PC-9 (cell line): ENCODE measurements around the gene GAS1. TPM values are rescaled to one million over a fixed set of nuclear protein-coding genes. Genes with fewer than 3 reads are reported as not detected.

Experiments
- BruUV-seq: library from RNA; stranded (reverse); fragments of 400-500 nt; replicated peaks from 2 replicates; lab custom pipeline; 2021; lab: Mats Ljungman, UMichigan
- CTCF ChIA-PET: fragments of 300-600 bp; sonication (Branson Sonifier 250); formaldehyde crosslinking; loops from one replicate; lab custom pipeline; 2022; ENCODE audit warnings: antibody characterized with exemption; lab: Charles Lee
- POLR2A ChIA-PET: fragments of 300-600 bp; sonication (Branson Sonifier 250); formaldehyde crosslinking; loops from one replicate; lab custom pipeline; 2022; ENCODE audit warnings: antibody characterized with exemption; ENCODE audit not compliant: unreplicated experiment; lab: Charles Lee
- DNase-seq, 2 experiments: peaks; one replicate each; pipeline versions ENCODE4 v3.0.0 to v3.0.0-alpha.2; 2015 to 2022; ENCODE audit warnings: mixed read lengths in 1 of 2
- H2AFZ ChIP-seq: fragments of 200-600 bp; sonication (generic); 2 replicates; pipeline ENCODE4 v1.8.1; 2017; ENCODE audit warnings: antibody characterized with exemption
- H3F3A ChIP-seq: fragments of 200-600 bp; sonication (generic); 2 replicates; pipeline ENCODE4 v1.8.1; 2017; ENCODE audit warnings: antibody characterized with exemption, mild to moderate bottlenecking, low read depth; ENCODE audit not compliant: insufficient read depth
- H3K27ac ChIP-seq: fragments of 200-600 bp; sonication (generic); 2 replicates; pipeline ENCODE4 v1.6.1; 2016; ENCODE audit warnings: mixed run types
- H3K27me3 ChIP-seq: fragments of 200-600 bp; sonication (generic); 2 replicates; pipeline ENCODE4 v1.6.1; 2016; ENCODE audit warnings: low read depth, mixed run types; ENCODE audit not compliant: insufficient read depth
- H3K36me3 ChIP-seq: fragments of 200-600 bp; sonication (generic); 2 replicates; pipeline ENCODE4 v1.6.1; 2016; ENCODE audit warnings: low read depth, mixed run types
- H3K4me1 ChIP-seq: fragments of 200-600 bp; sonication (generic); replicated peaks from 2 replicates; pipeline ENCODE4 v1.6.1; 2016; ENCODE audit warnings: mixed run types; ENCODE audit not compliant: insufficient read depth
- H3K4me2 ChIP-seq: fragments of 200-600 bp; sonication (generic); 2 replicates; pipeline ENCODE4 v1.6.1; 2017; ENCODE audit warnings: mixed run types
- H3K4me3 ChIP-seq: fragments of 200-600 bp; sonication (generic); 2 replicates; pipeline ENCODE4 v1.6.1; 2016; ENCODE audit warnings: mixed run types
- H3K79me2 ChIP-seq: fragments of 200-600 bp; sonication (generic); 2 replicates; pipeline ENCODE4 v1.6.1; 2017; ENCODE audit warnings: low read depth, mixed run types
- H3K9me2 ChIP-seq: fragments of 200-600 bp; sonication (generic); 2 replicates; pipeline ENCODE4 v1.8.1; 2017; ENCODE audit warnings: mild to moderate bottlenecking; ENCODE audit not compliant: insufficient read depth
- H3K9me3 ChIP-seq: fragments of 200-600 bp; sonication (generic); 2 replicates; pipeline ENCODE4 v1.8.1; 2016; ENCODE audit warnings: low read depth; ENCODE audit not compliant: insufficient read depth
- H4K20me1 ChIP-seq: fragments of 200-600 bp; sonication (generic); 2 replicates; pipeline ENCODE4 v1.8.1; 2017; ENCODE audit not compliant: insufficient read depth
- EZH2 ChIP-seq: fragments of 200-600 bp; sonication (generic); IDR thresholded peaks from 2 replicates; pipeline ENCODE4 v1.8.0; 2017; ENCODE audit warnings: antibody characterized with exemption, low read depth
- intact Hi-C: fragments of 100-400 bp; cut with micrococcal nuclease; formaldehyde crosslinking; loops from one replicate; pipeline ENCODE4 v1.10.0; 2022; ENCODE audit not compliant: unreplicated experiment
- total RNA-seq: library from RNA; stranded (reverse); gene quantifications from 2 replicates; pipeline ENCODE4 v1.2.3, GENCODE V29; 2021
- TF ChIP-seq, protein P1 (sequence below): fragments of 200-600 bp; sonication (generic); conservative IDR thresholded peaks from 2 replicates; pipeline ENCODE4 v1.6.1; 2017; ENCODE audit warnings: mixed run types, antibody characterized with exemption, mild to moderate bottlenecking, moderate library complexity

Gene GAS1
- total RNA-seq, 1 experiment from 2014 or later, result not detected

DNA sequence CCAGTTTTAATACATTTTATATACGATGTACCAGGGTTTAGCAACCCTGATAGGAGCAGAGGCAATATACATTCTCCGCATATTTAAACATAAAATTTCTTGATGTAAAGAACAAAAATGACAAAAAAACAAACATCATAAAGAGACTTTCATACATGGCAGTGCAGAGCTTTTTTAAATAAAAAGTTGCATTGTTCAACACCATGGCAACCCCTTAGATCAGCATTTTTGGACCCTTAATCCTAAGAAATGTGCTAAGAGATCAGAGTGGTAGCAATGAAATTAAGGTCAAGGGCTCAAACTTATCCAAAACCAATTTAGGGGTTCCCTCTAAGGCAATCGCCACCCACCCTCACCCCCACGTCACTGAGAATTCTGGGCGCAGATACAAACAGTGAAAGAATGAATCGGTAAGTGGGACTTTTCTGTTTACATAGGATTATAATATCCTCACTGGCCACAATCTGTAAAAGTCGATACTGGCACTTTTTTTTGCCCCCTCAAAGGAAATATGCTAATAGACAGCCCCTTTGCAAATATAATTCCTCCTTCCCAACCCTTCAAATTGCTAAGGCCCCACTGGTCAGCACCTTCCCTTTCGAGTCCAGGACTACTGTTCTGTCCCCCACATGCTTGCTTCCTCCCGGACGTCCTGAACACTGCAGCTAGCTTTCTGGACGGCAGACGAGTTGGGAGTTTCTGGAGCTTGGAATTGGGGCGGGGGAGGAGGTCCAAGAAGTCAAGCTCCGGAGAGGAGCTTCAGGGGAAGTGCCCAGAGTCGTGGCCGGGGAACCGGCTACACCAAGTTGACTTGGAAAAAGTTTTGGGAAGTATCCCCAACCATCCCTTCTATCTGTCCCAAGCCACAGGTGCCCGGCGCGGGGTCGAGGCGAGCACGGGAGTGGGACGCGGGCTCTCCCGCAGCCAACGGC is 2.2 kb downstream of the GAS1 start:
- H3K4me3 ChIP-seq, result no peak overlapping the region
- H3F3A ChIP-seq, result no peaks in the 10 kb centered on the region; the same call in 1 of the 2 replicates
- intact Hi-C loops, result loop anchor here (5.0 kb wide), 3 partner anchors 203 to 458 kb away; no protein-coding TSS in a partner anchor
- H3K27ac ChIP-seq, result no peak overlapping the region
- H3K36me3 ChIP-seq, result no peaks in the 10 kb centered on the region
- H4K20me1 ChIP-seq, result no peaks in the 10 kb centered on the region
- no TSS peak for BruUV-seq
- POLR2A ChIA-PET, result no interaction called here
- H3K9me2 ChIP-seq, result no peaks in the 10 kb centered on the region
- no peak overlapping the region for H2AFZ ChIP-seq
- H3K79me2 ChIP-seq, result no peaks in the 10 kb centered on the region
- no peaks in the 10 kb centered on the region for H3K27me3 ChIP-seq
- CTCF ChIA-PET, result no interaction called here
- TF ChIP-seq EZH2, result no peak
- TF ChIP-seq, protein P1, sequence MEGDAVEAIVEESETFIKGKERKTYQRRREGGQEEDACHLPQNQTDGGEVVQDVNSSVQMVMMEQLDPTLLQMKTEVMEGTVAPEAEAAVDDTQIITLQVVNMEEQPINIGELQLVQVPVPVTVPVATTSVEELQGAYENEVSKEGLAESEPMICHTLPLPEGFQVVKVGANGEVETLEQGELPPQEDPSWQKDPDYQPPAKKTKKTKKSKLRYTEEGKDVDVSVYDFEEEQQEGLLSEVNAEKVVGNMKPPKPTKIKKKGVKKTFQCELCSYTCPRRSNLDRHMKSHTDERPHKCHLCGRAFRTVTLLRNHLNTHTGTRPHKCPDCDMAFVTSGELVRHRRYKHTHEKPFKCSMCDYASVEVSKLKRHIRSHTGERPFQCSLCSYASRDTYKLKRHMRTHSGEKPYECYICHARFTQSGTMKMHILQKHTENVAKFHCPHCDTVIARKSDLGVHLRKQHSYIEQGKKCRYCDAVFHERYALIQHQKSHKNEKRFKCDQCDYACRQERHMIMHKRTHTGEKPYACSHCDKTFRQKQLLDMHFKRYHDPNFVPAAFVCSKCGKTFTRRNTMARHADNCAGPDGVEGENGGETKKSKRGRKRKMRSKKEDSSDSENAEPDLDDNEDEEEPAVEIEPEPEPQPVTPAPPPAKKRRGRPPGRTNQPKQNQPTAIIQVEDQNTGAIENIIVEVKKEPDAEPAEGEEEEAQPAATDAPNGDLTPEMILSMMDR, result no peak
- H3K4me2 ChIP-seq, result no peak overlapping the region
- H3K4me1 ChIP-seq, result 0 out of 2 replicates have a peak, but pooled peaks cover 4% of the 10 kb centered on the region
- H3K9me3 ChIP-seq, result no peaks in the 10 kb centered on the region
- no peak for DNase-seq

DNA sequence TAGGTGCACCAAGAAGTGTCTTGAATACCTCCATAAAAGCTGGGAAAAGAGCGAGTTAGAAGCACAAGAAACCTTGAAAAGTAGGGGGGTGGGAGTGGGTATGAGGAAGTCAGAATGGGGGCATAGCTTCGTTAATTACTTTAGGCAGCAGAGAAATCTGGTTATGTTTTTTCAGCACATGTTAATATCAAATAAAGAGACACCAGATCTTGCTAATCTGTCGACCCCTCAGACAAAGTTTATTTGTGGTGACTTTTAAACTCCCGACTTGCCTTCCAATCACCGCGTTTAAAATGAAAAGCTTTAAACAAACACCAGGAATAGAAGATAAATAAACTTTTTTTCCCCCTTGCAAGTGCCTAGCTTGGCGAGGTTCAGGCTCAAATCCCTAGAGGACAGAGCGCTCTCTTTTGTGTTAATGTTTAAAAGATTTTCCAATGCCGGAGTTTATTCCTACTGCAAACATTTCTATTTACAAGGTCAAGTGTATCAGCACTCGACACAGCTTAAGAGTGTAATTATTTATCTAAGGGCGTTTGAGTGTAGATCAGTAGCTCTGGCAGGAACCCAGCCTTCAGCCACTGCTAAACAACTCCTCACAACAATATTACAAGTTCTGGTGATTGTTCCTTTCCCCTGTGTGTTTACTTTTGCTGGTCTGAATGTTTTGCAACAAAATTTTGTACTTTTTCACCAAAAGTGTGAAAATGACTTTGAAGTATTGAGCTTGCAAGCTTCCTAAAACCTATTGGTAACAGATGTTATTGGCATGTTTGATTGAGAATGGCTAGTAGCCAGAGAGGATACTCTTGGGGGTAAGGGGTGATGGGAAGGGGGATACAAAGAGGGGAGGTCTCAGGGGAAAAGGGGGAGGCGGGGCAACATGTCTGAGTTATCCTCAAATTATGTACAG is 3.8 kb downstream of the GAS1 start:
- ChIA-PET POLR2A (no interaction called here), CTCF (no interaction called here)
- Histone ChIP-seq H3K27ac (no peak overlapping the region), H3K27me3 (no peaks in the 10 kb centered on the region), H3K9me2 (no peaks in the 10 kb centered on the region), H3F3A (no peaks in the 10 kb centered on the region; the same call in 1 of the 2 replicates), H4K20me1 (no peaks in the 10 kb centered on the region), H3K36me3 (no peaks in the 10 kb centered on the region), H3K4me2 (no peak overlapping the region), H2AFZ (no peak overlapping the region), H3K4me3 (no peak overlapping the region), H3K9me3 (no peaks in the 10 kb centered on the region), H3K4me1 (0 out of 2 replicates have a peak, but pooled peaks cover 4% of the 10 kb centered on the region), H3K79me2 (no peaks in the 10 kb centered on the region)
- no peak for DNase-seq
- intact Hi-C loops, result no loop called here
- TF ChIP-seq, protein P1, result no peak
- no peak for TF ChIP-seq EZH2
- no TSS peak for BruUV-seq
